Neural cell (in vitro differentiated cells): ENCODE results near the gene FANCL. TPM values are rescaled to one million over a fixed set of nuclear protein-coding genes. Genes with fewer than 3 reads are reported as not detected.

Experiments
- H2AFZ ChIP-seq: fragments of 200-600, 300-800 bp; sonication (generic), shearing (Covaris generic); 2 replicates; pipeline ENCODE4 v1.6.0; 2014; ENCODE audit warnings: low read depth, mild to moderate bottlenecking, antibody characterized with exemption, low read length, moderate library complexity
- H3F3A ChIP-seq: fragments of 200-600 bp; shearing (Covaris generic); 2 replicates; pipeline ENCODE4 v1.6.1; 2016; ENCODE audit warnings: mild to moderate bottlenecking, moderate library complexity, mixed read lengths, antibody characterized with exemption, low read length; ENCODE audit not compliant: insufficient read depth, poor library complexity, severe bottlenecking
- H3K27ac ChIP-seq: fragments of 200-600, 300-800 bp; sonication (generic), shearing (Covaris generic); 2 replicates; pipeline ENCODE4 v1.5.1; 2014; ENCODE audit warnings: mild to moderate bottlenecking, low read length, moderate library complexity
- H3K27me3 ChIP-seq: fragments of 300-800, 200-600 bp; sonication (generic), shearing (Covaris generic); 2 replicates; pipeline ENCODE4 v1.6.0; 2014; ENCODE audit warnings: mild to moderate bottlenecking, low read depth, low read length, moderate library complexity; ENCODE audit not compliant: insufficient read depth
- H3K36me3 ChIP-seq: fragments of 300-800, 200-600 bp; sonication (generic), shearing (Covaris generic); 2 replicates; pipeline ENCODE4 v1.5.1; 2014; ENCODE audit warnings: mild to moderate bottlenecking, antibody characterized with exemption, low read length, moderate library complexity; ENCODE audit not compliant: insufficient read depth
- H3K4me2 ChIP-seq: fragments of 300-800, 200-600 bp; sonication (generic), shearing (Covaris generic); 2 replicates; pipeline ENCODE4 v1.6.0; 2014; ENCODE audit warnings: mild to moderate bottlenecking, low read length
- H3K4me3 ChIP-seq: fragments of 300-800, 200-600 bp; sonication (generic), shearing (Covaris generic); 2 replicates; pipeline ENCODE4 v1.5.1; 2014; ENCODE audit warnings: mild to moderate bottlenecking, low read length, moderate library complexity
- H3K79me2 ChIP-seq: fragments of 200-600 bp; shearing (Covaris generic); replicated peaks from 2 replicates; pipeline ENCODE4 v1.6.0; 2014; ENCODE audit warnings: mild to moderate bottlenecking, low read length, moderate library complexity; ENCODE audit not compliant: insufficient read depth
- H3K9ac ChIP-seq: fragments of 300-800, 200-600 bp; sonication (generic), shearing (Covaris generic); 2 replicates; pipeline ENCODE4 v1.6.1; 2016; ENCODE audit warnings: mild to moderate bottlenecking, low read length, mixed read lengths
- H3K9me2 ChIP-seq: fragments of 200-600 bp; shearing (Covaris generic); 2 replicates; pipeline ENCODE4 v1.6.1; 2016; ENCODE audit warnings: mild to moderate bottlenecking, low read length, mixed read lengths; ENCODE audit not compliant: insufficient read depth
- H3K9me3 ChIP-seq: fragments of 200-600, 300-800 bp; sonication (generic), shearing (Covaris generic); 2 replicates; pipeline ENCODE4 v1.6.1; 2016; ENCODE audit warnings: mild to moderate bottlenecking, mixed run types, low read length, moderate library complexity, mixed read lengths
- H4K20me1 ChIP-seq: fragments of 200-600 bp; shearing (Covaris generic); 2 replicates; pipeline ENCODE4 v1.6.1; 2016; ENCODE audit warnings: mild to moderate bottlenecking, mixed run types; ENCODE audit not compliant: insufficient read depth
- CTCF ChIP-seq: fragments of 450-650 bp; IDR thresholded peaks from 2 replicates; pipeline ENCODE4 v1.5.1; 2014; ENCODE audit warnings: antibody characterized with exemption, mild to moderate bottlenecking, moderate library complexity; ENCODE audit not compliant: poor library complexity, severe bottlenecking
- EP300 ChIP-seq: fragments of 450-650 bp; conservative IDR thresholded peaks from 2 replicates; pipeline ENCODE4 v1.6.1; 2014; ENCODE audit warnings: antibody characterized with exemption, mild to moderate bottlenecking, moderate library complexity; ENCODE audit not compliant: poor library complexity, severe bottlenecking
- EZH2 ChIP-seq: fragments of 200-600, 300-800 bp; shearing (Covaris generic), sonication (generic); IDR thresholded peaks from 2 replicates; pipeline ENCODE4 v1.6.1; 2014; ENCODE audit warnings: antibody characterized with exemption, low read length, borderline replicate concordance, mild to moderate bottlenecking; ENCODE audit not compliant: insufficient read depth, poor library complexity, severe bottlenecking
- MXI1 ChIP-seq: fragments of 450-650 bp; conservative IDR thresholded peaks from 2 replicates; pipeline ENCODE4 v1.6.1; 2014; ENCODE audit warnings: antibody characterized with exemption, mild to moderate bottlenecking; ENCODE audit not compliant: poor library complexity, severe bottlenecking
- POLR2AphosphoS5 ChIP-seq: IDR thresholded peaks from 2 replicates; pipeline ENCODE4 v1.6.1; 2012
- RAD21 ChIP-seq: fragments of 450-650 bp; conservative IDR thresholded peaks from 2 replicates; pipeline ENCODE4 v1.6.1; 2014; ENCODE audit warnings: antibody characterized with exemption, mild to moderate bottlenecking, moderate library complexity
- REST ChIP-seq: IDR thresholded peaks from 2 replicates; pipeline ENCODE4 v1.6.1; 2012; ENCODE audit warnings: borderline replicate concordance
- SMC3 ChIP-seq: fragments of 450-650 bp; conservative IDR thresholded peaks from 2 replicates; pipeline ENCODE4 v1.6.1; 2014; ENCODE audit warnings: antibody characterized with exemption, mild to moderate bottlenecking, moderate library complexity; ENCODE audit not compliant: poor library complexity
- TAF1 ChIP-seq: IDR thresholded peaks from 2 replicates; pipeline ENCODE4 v1.6.1; 2012; ENCODE audit warnings: low read depth
- polyA plus RNA-seq: library from polyadenylated mRNA; depleted of rRNA; stranded (reverse); fragments of >200 nt; gene quantifications from 2 replicates; pipeline ENCODE4 v1.2.3, GENCODE V29; 2014

The FANCL gene
- polyA plus RNA-seq, 1 donor from 2014 or later = 72.8 TPM

DNA sequence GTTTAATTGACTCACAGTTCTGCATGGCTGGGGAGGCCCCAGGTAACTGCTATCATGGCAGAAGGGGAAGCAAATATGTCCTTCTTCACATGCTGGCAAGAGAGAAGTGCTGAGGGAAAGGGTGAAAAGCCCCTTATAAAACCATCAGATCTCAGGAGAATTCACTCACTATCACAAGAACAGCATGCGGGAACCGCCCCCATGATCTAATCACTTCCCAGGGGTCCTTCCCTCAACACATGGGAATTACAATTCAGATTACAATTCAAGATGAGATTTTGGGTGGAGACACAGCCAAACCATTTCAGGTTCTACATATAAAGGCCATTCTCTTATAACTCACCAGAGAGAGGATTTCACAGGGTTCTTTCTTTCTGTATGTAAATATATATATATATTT, 131.6 kb downstream of the FANCL start:
- Histone ChIP-seq H3K9ac (no peak overlapping the region), H3K27ac (no peak overlapping the region), H3K27me3 (no peaks in the 10 kb centered on the region), H3K4me2 (no peak overlapping the region), H3K79me2 (no peaks in the 10 kb centered on the region), H2AFZ (no peak overlapping the region), H3K9me2 (no peaks in the 10 kb centered on the region), H4K20me1 (no peaks in the 10 kb centered on the region), H3K9me3 (no peaks in the 10 kb centered on the region), H3F3A (no peaks in the 10 kb centered on the region), H3K4me3 (no peak overlapping the region), H3K36me3 (no peaks in the 10 kb centered on the region)
- TF ChIP-seq EP300 (no peak), TAF1 (no peak), POLR2AphosphoS5 (no peak), RAD21 (no peak), EZH2 (no peak), SMC3 (no peak), MXI1 (no peak), REST (no peak), CTCF (no peak)

Other genes with a start within 250 kb of the FANCL start
- 0.45 and 0.46 TPM in 2 replicates for gene VRK2, start 194.5 kb downstream of the FANCL start, polyA plus RNA-seq